Stimulated activated CD8-positive, alpha-beta memory T cell treated with anti-CD3 and anti-CD28 coated beads, Interleukin-12 subunit alpha, Interleukin-12 subunit beta, amount 100 ng/mL, for 24 hours (primary cell): ENCODE measurements around the gene LEUTX.
A peak's percentile ranks its signal among the peaks of the same experiment; 100 is the strongest.
"Not testable (repeated sequence)": the region's sequence is repeated elsewhere in the genome, so short reads cannot be mapped to it uniquely, and the experiment has no call there.

Source experiments
- DNase-seq: peaks from one replicate; pipeline ENCODE4 v3.0.0-alpha.2; 2020; ENCODE audit errors: extremely low read depth

The LEUTX gene

DNA sequence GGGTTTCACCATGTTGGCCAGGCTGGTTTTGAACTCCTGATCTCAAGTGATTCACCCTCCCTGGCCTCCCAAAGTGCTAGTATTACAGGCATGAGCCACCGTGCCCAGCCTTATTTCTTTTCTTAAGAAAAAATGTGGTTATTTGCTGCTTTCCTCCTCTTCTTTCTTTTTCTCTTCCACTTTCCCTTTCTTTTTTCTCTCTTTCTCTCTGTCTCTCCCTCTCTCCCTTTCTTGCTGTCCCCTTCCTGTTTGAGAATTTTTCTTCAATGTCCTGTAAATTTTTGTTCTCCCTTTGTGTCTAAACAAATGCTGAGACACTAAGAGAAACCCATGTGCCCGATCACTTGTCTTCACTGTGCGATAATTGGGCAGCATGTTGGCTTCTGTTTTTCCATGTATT, 2.2 kb downstream of the LEUTX start:
- no peak for DNase-seq

- no peak for DNase-seq
Observed at GRCh38 chr19:39788244-39788643, 9.6 kb downstream of the LEUTX start.

- peak; percentile 20 for DNase-seq
Observed at GRCh38 chr19:39792999-39793546, 14.4 kb downstream of the LEUTX start.

DNA sequence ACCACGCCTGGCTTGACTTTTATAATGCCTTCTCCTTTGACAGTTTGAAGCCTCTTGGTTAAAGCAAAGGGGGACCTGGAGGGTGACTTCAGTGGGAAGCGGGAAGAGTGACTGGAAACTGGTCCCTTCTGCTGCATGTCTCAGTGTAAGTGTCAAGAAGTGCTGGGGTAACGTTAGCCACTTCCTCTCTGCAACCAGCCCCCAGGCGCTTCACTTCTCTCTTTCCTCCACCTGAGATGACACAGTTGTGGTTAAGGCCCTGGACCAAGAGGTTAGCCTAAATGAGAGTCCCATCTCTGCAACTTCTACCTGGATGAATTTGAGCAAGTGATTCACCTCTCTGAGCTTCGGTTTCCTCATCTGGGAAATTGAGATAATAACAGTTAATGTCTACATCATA, 16.3 kb downstream of the LEUTX start:
- no peak for DNase-seq

- no peak for DNase-seq
Observed at GRCh38 chr19:39796000-39796498, 17.4 kb downstream of the LEUTX start.

GRCh38 chr19:39797083-39797482, 18.4 kb downstream of the LEUTX start:
- no peak for DNase-seq

- no peak for DNase-seq
Observed at GRCh38 chr19:39802958-39803357, 24.3 kb downstream of the LEUTX start.

- DNase-seq = no peak
Observed at GRCh38 chr19:39805104-39805503, 26.4 kb downstream of the LEUTX start.

DNA sequence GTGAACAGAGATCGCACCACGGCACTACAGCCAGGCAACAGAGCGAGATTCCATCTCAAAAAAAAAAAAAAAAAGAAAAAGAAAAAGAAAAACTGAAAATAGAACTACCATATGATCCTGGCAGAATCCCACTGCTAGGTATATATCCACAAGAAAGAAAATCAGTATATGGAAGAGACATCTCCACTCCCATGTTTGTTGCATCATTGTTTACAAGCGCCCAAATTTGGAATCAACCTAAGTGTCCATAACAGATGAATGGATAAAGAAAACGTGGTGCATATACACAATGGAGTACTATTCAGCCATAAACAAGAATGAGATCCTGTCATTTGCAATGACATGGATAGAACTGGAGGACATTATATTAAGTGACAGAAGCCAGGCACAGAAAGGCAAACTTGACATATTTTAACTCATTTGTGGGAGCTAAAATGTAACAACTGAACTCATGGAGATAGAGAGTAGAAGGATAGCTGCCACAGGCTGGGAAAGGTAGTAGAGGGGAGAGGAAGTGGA, 29.3 kb downstream of the LEUTX start:
- no peak for DNase-seq

- not testable (repeated sequence) for DNase-seq
Observed at GRCh38 chr19:39808688-39809087, 30.0 kb downstream of the LEUTX start.

GRCh38 chr19:39809368-39809767, 30.7 kb downstream of the LEUTX start:
- DNase-seq = no peak

DNA sequence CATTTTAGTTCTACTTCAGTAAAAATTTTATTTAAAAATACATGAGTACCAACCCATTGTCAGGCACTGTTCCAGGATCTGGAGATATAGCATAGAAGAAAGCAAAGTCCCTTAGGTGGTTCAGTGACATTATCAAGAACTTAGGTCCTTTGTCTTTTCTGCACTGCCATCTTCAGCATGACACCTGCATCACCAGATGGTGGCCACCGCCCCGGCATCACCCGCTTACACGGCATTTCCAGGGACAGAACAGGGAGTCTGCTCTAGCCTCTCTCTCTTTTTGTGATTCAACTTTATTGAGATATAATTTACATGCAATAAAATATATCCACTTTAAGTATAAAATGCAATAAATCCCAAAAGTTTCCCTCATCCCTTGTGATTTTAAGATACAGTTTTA, 31.8 kb downstream of the LEUTX start:
- no peak for DNase-seq

DNA sequence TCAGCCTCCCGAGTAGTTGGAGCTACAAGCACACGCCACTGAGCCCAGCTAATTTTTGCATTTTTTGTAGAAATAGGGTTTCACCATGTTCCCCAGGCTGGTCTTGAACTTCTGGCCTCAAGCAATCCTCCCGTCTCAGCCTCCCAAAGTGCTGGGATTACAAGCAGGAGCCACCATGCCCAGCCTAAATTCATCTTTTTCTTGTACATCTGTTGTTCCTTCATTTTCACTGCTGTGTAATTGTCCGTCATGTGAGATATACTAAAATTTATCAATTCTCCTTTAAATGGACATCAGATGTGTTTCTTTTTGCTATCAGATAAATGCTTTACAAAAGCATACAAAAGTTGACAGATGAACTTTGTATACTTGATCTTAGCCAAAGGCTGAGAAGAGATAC, 32.4 kb downstream of the LEUTX start:
- DNase-seq = no peak

DNA sequence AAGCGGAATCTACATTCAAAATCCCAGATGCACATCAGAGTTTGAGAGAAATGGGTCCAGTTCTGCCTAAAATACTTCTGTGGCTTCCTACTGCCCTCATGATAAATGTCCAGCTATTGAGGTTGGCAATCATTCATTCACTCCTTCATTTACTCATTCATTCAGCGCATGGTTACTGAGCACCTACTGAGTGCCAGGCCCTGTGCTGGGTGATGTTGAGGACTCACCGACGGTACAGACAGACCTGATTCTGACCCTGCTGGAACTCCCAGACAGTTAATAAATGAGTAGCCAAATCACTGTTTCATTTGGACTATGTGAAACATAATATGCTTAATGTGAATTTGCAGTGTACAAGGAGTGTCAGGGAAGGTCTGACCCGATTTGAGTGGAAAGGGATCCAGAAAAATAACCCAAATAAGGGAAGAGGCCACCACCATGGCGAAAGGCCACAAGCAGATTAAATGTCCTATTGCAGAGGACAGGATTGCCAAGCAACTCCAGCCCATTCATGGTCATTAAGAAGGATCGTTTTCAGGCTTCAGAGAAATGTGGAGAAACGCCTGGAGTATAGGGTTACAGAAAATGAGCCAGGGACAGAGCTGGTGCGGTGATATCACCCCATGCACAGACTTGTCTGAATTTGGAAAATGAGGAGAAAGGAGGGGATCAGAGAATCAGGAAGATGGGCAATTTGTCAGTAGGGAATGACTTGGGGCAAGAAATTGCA, 34.8 kb downstream of the LEUTX start:
- no peak for DNase-seq

- not testable (repeated sequence) for DNase-seq
Observed at GRCh38 chr19:39814111-39814510, 35.5 kb downstream of the LEUTX start.

- DNase-seq = no peak
Observed at GRCh38 chr19:39814595-39814994, 35.9 kb downstream of the LEUTX start.

- DNase-seq = no peak
Observed at GRCh38 chr19:39816287-39817048, 37.8 kb downstream of the LEUTX start.

DNA sequence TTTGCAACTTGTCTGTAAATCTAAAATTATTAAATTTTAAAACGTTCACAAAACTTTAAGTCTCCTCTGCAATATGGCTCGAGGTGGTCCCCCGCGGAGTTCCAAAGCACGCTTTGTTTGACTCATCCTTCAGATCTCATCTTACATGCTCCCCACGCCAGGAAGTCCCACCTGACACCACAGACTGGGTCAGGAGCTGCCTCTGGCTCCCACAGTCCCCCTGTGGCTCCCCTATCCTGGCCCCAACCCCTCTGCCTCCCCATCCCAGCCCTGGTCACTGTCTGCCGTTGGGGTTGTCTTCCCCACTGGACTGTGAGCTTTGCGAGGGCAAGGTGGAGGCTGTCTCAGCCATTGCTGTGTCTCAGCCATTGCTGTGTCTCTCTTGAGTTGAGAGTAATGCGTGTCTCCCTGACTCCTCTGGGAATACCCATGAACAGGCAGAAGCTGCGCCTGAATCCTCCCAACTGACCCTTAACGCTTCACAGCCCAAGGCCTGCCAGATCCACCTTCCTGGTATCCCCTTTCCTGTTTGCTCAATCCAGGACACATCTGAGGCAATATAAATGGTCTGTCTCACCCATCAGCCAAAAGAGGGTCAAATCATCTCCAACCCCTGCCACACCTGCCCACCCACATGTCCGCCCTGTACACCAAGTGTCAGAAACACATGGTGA, 39.4 kb downstream of the LEUTX start:
- DNase-seq = no peak

GRCh38 chr19:39818626-39819097, 40.0 kb downstream of the LEUTX start:
- no peak for DNase-seq

GRCh38 chr19:39819786-39820185, 41.1 kb downstream of the LEUTX start:
- no peak for DNase-seq

GRCh38 chr19:39820696-39821095, 42.0 kb downstream of the LEUTX start:
- no peak for DNase-seq

- DNase-seq = no peak
Observed at GRCh38 chr19:39823686-39824085, 45.0 kb downstream of the LEUTX start.
